Measurements from ENCODE around the gene CCDC89. TPM values are rescaled to one million over a fixed set of nuclear protein-coding genes. Genes with fewer than 3 reads are reported as not detected.

Gene CCDC89
- total and polyA plus RNA-seq, 10 of the 15 experiments (the other 5 are each of a cell fraction or from before 2014, with no cell fraction given): 0.11 to 0.15 TPM; not detected in 8

DNA sequence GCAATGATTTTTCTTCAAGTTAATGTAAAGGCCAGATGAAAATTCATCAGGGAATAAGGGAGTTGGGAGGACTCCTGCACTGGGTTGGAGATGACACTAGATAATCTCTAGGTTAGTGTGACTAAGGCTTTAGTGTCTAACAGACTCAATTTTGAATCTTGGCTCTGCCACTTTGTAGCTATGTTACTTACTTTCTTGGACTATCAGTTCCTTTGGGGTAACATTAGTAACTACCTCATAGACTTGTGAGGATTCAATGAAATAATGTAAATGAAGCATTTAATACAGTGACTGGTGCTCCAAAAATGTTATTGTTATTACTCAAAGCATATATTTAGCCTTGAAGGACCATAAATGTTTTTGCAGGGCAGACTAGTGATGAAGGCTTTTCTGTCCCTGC lies 9.6 kb upstream of the CCDC89 start:
- H2AFZ ChIP-seq (ENCODE audit: control insufficient read depth, low read depth, low read length): no peak overlapping the region
- intact Hi-C loops (cut with micrococcal nuclease; ENCODE audit: unreplicated experiment): no loop called here
- no peak overlapping the region for H3K9ac ChIP-seq (ENCODE audit: control insufficient read depth, insufficient read depth, low read length)
- CTCF ChIA-PET: interaction anchor here (0.9 to 4.3 kb wide), 3 partner anchors 10 to 147 kb away, joined by 3 to 27 read pairs (median 4); partner anchors contain the start of genes CCDC89 and TMEM126A
- H3K4me1 ChIP-seq (ENCODE audit: control insufficient read depth, insufficient read depth, low read length): peaks cover 9% of the 10 kb centered on the region
- RAD21 ChIA-PET (ENCODE audit: unreplicated experiment): interaction anchor here (1.4 kb wide), 1 partner anchor 36 kb away, joined by 3 read pairs; no protein-coding TSS in a partner anchor
- no peaks in the 10 kb centered on the region for H3K36me3 ChIP-seq (ENCODE audit: control insufficient read depth in 2 of 2, insufficient read depth in 2 of 2, low read length in 1 of 2)
- no peak for FAIRE-seq
- no peak for ATAC-seq
- in situ Hi-C loops (cut with MboI): no loop called here
- H3K4me3 ChIP-seq: no peak overlapping the region
- SMC1A ChIA-PET (ENCODE audit: uncharacterized antibody, unreplicated experiment): interaction anchor here (0.5 kb wide), 1 partner anchor 909 kb away, joined by 4 read pairs; no protein-coding TSS in a partner anchor
- H3K79me2 ChIP-seq (ENCODE audit: control insufficient read depth, insufficient read depth, low read length): no peaks in the 10 kb centered on the region
- TF ChIP-seq BMI1 (IDR thresholded peaks at IDR 0.05; ENCODE audit: borderline replicate concordance) (no peak), NRF1 (conservative IDR thresholded peaks at IDR 0.05; ENCODE audit: low read depth, low read length) (no peak), MXI1 (IDR thresholded peaks at IDR 0.05; ENCODE audit: low read depth, low read length) (no peak), NFYB (IDR thresholded peaks at IDR 0.05; ENCODE audit: insufficient read depth, low read depth, low read length) (no peak), MTA2 (IDR thresholded peaks at IDR 0.05; ENCODE audit: low read depth) (no peak), NFIC (IDR thresholded peaks at IDR 0.05; ENCODE audit: low read depth, low read length) (no peak), ZNF217 (IDR thresholded peaks at IDR 0.05) (no peak), TCF12 (IDR thresholded peaks at IDR 0.05; ENCODE audit: low read depth, low read length) (no peak)
- TF ChIP-seq, protein P1, sequence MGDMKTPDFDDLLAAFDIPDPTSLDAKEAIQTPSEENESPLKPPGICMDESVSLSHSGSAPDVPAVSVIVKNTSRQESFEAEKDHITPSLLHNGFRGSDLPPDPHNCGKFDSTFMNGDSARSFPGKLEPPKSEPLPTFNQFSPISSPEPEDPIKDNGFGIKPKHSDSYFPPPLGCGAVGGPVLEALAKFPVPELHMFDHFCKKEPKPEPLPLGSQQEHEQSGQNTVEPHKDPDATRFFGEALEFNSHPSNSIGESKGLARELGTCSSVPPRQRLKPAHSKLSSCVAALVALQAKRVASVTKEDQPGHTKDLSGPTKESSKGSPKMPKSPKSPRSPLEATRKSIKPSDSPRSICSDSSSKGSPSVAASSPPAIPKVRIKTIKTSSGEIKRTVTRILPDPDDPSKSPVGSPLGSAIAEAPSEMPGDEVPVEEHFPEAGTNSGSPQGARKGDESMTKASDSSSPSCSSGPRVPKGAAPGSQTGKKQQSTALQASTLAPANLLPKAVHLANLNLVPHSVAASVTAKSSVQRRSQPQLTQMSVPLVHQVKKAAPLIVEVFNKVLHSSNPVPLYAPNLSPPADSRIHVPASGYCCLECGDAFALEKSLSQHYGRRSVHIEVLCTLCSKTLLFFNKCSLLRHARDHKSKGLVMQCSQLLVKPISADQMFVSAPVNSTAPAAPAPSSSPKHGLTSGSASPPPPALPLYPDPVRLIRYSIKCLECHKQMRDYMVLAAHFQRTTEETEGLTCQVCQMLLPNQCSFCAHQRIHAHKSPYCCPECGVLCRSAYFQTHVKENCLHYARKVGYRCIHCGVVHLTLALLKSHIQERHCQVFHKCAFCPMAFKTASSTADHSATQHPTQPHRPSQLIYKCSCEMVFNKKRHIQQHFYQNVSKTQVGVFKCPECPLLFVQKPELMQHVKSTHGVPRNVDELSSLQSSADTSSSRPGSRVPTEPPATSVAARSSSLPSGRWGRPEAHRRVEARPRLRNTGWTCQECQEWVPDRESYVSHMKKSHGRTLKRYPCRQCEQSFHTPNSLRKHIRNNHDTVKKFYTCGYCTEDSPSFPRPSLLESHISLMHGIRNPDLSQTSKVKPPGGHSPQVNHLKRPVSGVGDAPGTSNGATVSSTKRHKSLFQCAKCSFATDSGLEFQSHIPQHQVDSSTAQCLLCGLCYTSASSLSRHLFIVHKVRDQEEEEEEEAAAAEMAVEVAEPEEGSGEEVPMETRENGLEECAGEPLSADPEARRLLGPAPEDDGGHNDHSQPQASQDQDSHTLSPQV (IDR thresholded peaks at IDR 0.05): no peak
- TF ChIP-seq, protein P2, sequence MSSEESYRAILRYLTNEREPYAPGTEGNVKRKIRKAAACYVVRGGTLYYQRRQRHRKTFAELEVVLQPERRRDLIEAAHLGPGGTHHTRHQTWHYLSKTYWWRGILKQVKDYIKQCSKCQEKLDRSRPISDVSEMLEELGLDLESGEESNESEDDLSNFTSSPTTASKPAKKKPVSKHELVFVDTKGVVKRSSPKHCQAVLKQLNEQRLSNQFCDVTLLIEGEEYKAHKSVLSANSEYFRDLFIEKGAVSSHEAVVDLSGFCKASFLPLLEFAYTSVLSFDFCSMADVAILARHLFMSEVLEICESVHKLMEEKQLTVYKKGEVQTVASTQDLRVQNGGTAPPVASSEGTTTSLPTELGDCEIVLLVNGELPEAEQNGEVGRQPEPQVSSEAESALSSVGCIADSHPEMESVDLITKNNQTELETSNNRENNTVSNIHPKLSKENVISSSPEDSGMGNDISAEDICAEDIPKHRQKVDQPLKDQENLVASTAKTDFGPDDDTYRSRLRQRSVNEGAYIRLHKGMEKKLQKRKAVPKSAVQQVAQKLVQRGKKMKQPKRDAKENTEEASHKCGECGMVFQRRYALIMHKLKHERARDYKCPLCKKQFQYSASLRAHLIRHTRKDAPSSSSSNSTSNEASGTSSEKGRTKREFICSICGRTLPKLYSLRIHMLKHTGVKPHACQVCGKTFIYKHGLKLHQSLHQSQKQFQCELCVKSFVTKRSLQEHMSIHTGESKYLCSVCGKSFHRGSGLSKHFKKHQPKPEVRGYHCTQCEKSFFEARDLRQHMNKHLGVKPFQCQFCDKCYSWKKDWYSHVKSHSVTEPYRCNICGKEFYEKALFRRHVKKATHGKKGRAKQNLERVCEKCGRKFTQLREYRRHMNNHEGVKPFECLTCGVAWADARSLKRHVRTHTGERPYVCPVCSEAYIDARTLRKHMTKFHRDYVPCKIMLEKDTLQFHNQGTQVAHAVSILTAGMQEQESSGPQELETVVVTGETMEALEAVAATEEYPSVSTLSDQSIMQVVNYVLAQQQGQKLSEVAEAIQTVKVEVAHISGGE (CRISPR knock-in tag; IDR thresholded peaks at IDR 0.05): no peak
- TF ChIP-seq, protein P3, sequence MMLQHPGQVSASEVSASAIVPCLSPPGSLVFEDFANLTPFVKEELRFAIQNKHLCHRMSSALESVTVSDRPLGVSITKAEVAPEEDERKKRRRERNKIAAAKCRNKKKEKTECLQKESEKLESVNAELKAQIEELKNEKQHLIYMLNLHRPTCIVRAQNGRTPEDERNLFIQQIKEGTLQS (IDR thresholded peaks at IDR 0.05; ENCODE audit: borderline replicate concordance, extremely low read depth, low read depth, low read length): no peak
- H3K9me3 ChIP-seq (replicated peaks; ENCODE audit: control insufficient read depth, insufficient read depth, low read length): no peaks in the 10 kb centered on the region
- no peaks in the 10 kb centered on the region for H3K27me3 ChIP-seq (replicated peaks in 1 of 2; ENCODE audit: control insufficient read depth in 2 of 2, insufficient read depth in 2 of 2, low read length in 1 of 2)
- no peak for DNase-seq (ENCODE audit: low read depth, low spot score)
- no peaks in the 10 kb centered on the region for H4K20me1 ChIP-seq (ENCODE audit: control insufficient read depth, insufficient read depth)
- no peak overlapping the region for H3K27ac ChIP-seq (ENCODE audit: control insufficient read depth, insufficient read depth)
- BruUV-seq (replicated peaks): no TSS peak
- no peak overlapping the region for H3K4me2 ChIP-seq (ENCODE audit: control insufficient read depth, insufficient read depth)
- POLR2A ChIA-PET: no interaction called here

Measured in GM12878 (cell line).